ENCODE data around the gene LLGL1.

The LLGL1 gene

GRCh38 chr17:18225121-18225641 lies at the start of gene LLGL1:
Gene LLGL1, plus strand, starts transcription at chr17:18225635. Its CDS starts 48 bp downstream, at chr17:18225683.
- DNase-seq (ENCODE audit: low spot score), result peak; percentile 94

GRCh38 chr17:18176176-18176575 lies 49.3 kb upstream of the LLGL1 start:
- no peak for DNase-seq (ENCODE audit: low spot score)

- DNase-seq (ENCODE audit: low spot score), result no peak
Measured at GRCh38 chr17:18177133-18177532, 48.3 kb upstream of the LLGL1 start.

GRCh38 chr17:18177722-18178121 lies 47.7 kb upstream of the LLGL1 start:
- DNase-seq (ENCODE audit: low spot score), result no peak

GRCh38 chr17:18179196-18179595 lies 46.2 kb upstream of the LLGL1 start:
- no peak for DNase-seq (ENCODE audit: low spot score)

- no peak for DNase-seq (ENCODE audit: low spot score)
Measured at GRCh38 chr17:18179804-18180203, 45.6 kb upstream of the LLGL1 start.

- DNase-seq (ENCODE audit: low spot score), result no peak
Measured at GRCh38 chr17:18181358-18181757, 44.1 kb upstream of the LLGL1 start.

- DNase-seq (ENCODE audit: low spot score), result no peak
Measured at GRCh38 chr17:18182110-18182977, 43.1 kb upstream of the LLGL1 start.

- DNase-seq (ENCODE audit: low spot score), result no peak
Measured at GRCh38 chr17:18182978-18183333, 42.5 kb upstream of the LLGL1 start.

- DNase-seq (ENCODE audit: low spot score), result peak; percentile 99
Measured at GRCh38 chr17:18183334-18184142, 41.9 kb upstream of the LLGL1 start, which contains the start of gene ALKBH5. Gene ALKBH5, plus strand, starts transcription at chr17:18183828. Its CDS starts 416 bp downstream, at chr17:18184244.

- DNase-seq (ENCODE audit: low spot score), result no peak
Measured at GRCh38 chr17:18184143-18185031, 41.0 kb upstream of the LLGL1 start.

GRCh38 chr17:18185391-18185790 lies 40.0 kb upstream of the LLGL1 start:
- DNase-seq (ENCODE audit: low spot score), result no peak

- DNase-seq (ENCODE audit: low spot score), result no peak
Measured at GRCh38 chr17:18185832-18186626, 39.4 kb upstream of the LLGL1 start.

GRCh38 chr17:18186627-18186982 lies 38.8 kb upstream of the LLGL1 start:
- DNase-seq (ENCODE audit: low spot score), result no peak

- peak; percentile 73 for DNase-seq (ENCODE audit: low spot score)
Measured at GRCh38 chr17:18187226-18187625, 38.2 kb upstream of the LLGL1 start.

GRCh38 chr17:18187821-18188761 lies 37.3 kb upstream of the LLGL1 start:
- no peak for DNase-seq (ENCODE audit: low spot score)

GRCh38 chr17:18190628-18191235 lies 34.7 kb upstream of the LLGL1 start:
- DNase-seq (ENCODE audit: low spot score), result no peak

GRCh38 chr17:18191236-18191667 lies 34.2 kb upstream of the LLGL1 start:
- DNase-seq (ENCODE audit: low spot score), result no peak

GRCh38 chr17:18191967-18192366 lies 33.5 kb upstream of the LLGL1 start:
- DNase-seq (ENCODE audit: low spot score), result no peak

Data from putamen (tissue), 1 donor.